PC-3 (cell line): Measurements from ENCODE around the gene FKBP1A. TPM values are rescaled to one million over a fixed set of nuclear protein-coding genes. Genes with fewer than 3 reads are reported as not detected.

Source experiments
- ATAC-seq: fragments of 200-7000 bp; cut with Tn5 transposase; 2 replicates; pipeline ENCODE4 v1.9.1; 2020; ENCODE audit warnings: mild to moderate bottlenecking, moderate library complexity
- BruUV-seq: library from RNA; stranded (reverse); fragments of 400-500 nt; replicated peaks from 2 replicates; lab custom pipeline; 2021; lab: Mats Ljungman, UMichigan
- CTCF ChIA-PET: fragments of 300-600 bp; sonication (Branson Sonifier 250); formaldehyde crosslinking; loops from one replicate; lab custom pipeline; 2022; ENCODE audit warnings: antibody characterized with exemption; lab: Charles Lee
- POLR2A ChIA-PET: fragments of 300-600 bp; sonication (Branson Sonifier 250); formaldehyde crosslinking; loops from one replicate; lab custom pipeline; 2022; ENCODE audit warnings: antibody characterized with exemption; ENCODE audit not compliant: unreplicated experiment; lab: Charles Lee
- DNase-seq: peaks from one replicate; pipeline ENCODE4 v3.0.0-alpha.2; 2015
- H2AFZ ChIP-seq: fragments of 300-600 bp; sonication (generic); 2 replicates; pipeline ENCODE4 v1.6.0; 2016; ENCODE audit warnings: antibody characterized with exemption, low read length
- H3F3A ChIP-seq: fragments of 300-600 bp; sonication (generic); one replicate; pipeline ENCODE4 v1.6.0; 2017; ENCODE audit warnings: antibody characterized with exemption, low read length, control low read depth, mild to moderate bottlenecking; ENCODE audit not compliant: unreplicated experiment
- H3K27ac ChIP-seq: fragments of 300-600 bp; sonication (generic); 2 replicates; pipeline ENCODE4 v1.5.1; 2016; ENCODE audit warnings: mild to moderate bottlenecking, low read length
- H3K27me3 ChIP-seq: fragments of 300-600 bp; sonication (generic); 2 replicates; pipeline ENCODE4 v1.6.1; 2016; ENCODE audit warnings: low read length, mixed read lengths
- H3K36me3 ChIP-seq: fragments of 300-600 bp; sonication (generic); 2 replicates; pipeline ENCODE4 v1.6.1; 2016; ENCODE audit warnings: low read depth, mixed run types, low read length, mixed read lengths
- H3K4me1 ChIP-seq: fragments of 300-600 bp; sonication (generic); 2 replicates; pipeline ENCODE4 v1.5.1; 2016; ENCODE audit warnings: low read length; ENCODE audit not compliant: insufficient read depth
- H3K4me2 ChIP-seq: fragments of 300-600 bp; sonication (generic); 2 replicates; pipeline ENCODE4 v1.6.0; 2016; ENCODE audit warnings: low read length
- H3K4me3 ChIP-seq: fragments of 300-600 bp; sonication (generic); 2 replicates; pipeline ENCODE4 v1.5.1; 2016; ENCODE audit warnings: mild to moderate bottlenecking, low read length, mixed read lengths
- H3K79me2 ChIP-seq: fragments of 300-600 bp; sonication (generic); 2 replicates; pipeline ENCODE4 v1.6.1; 2017; ENCODE audit warnings: low read length, mixed read lengths
- H3K9ac ChIP-seq: fragments of 300-600 bp; sonication (generic); 2 replicates; pipeline ENCODE4 v1.6.0; 2016; ENCODE audit warnings: mild to moderate bottlenecking, low read length
- H3K9me2 ChIP-seq: fragments of 300-600 bp; sonication (generic); replicated peaks from 2 replicates; pipeline ENCODE4 v1.6.1; 2016; ENCODE audit warnings: mixed run types, low read length, mixed read lengths
- H3K9me3 ChIP-seq: fragments of 300-600 bp; sonication (generic); 2 replicates; pipeline ENCODE4 v1.6.1; 2016; ENCODE audit warnings: low read length, mixed read lengths
- H4K20me1 ChIP-seq: fragments of 300-600 bp; sonication (generic); 2 replicates; pipeline ENCODE4 v1.6.1; 2016; ENCODE audit warnings: low read length, mixed read lengths
- CTCF ChIP-seq: fragments of 300-600 bp; sonication (generic); conservative IDR thresholded peaks from 2 replicates; pipeline ENCODE4 v1.5.1; 2017; ENCODE audit warnings: antibody characterized with exemption, low read depth, mild to moderate bottlenecking, low read length
- EZH2 ChIP-seq: fragments of 300-600 bp; sonication (generic); IDR thresholded peaks from one replicate; pipeline ENCODE4 v1.6.1; 2017; ENCODE audit warnings: antibody characterized with exemption, mild to moderate bottlenecking, low read length; ENCODE audit not compliant: unreplicated experiment
- EZH2phosphoT487 ChIP-seq: fragments of 300-600 bp; sonication (generic); IDR thresholded peaks from 2 replicates; pipeline ENCODE4 v1.6.1; 2018; ENCODE audit warnings: mild to moderate bottlenecking, antibody characterized with exemption, low read length, borderline replicate concordance
- intact Hi-C: fragments of 100-400 bp; cut with micrococcal nuclease; formaldehyde crosslinking; loops from 2 replicates; pipeline ENCODE4 v1.9.0; 2023
- total RNA-seq: library from RNA; depleted of rRNA; stranded (reverse); fragments of >200 nt; gene quantifications from 2 replicates; pipeline ENCODE4 v1.2.3, GENCODE V29; 2014

The FKBP1A gene
- total RNA-seq, 1 experiment from 2014 or later, result 178 TPM

- intact Hi-C loops, result loop anchor here (1.0 to 2.0 kb wide), 2 partner anchors 8 to 69 kb away; no protein-coding TSS in a partner anchor
- CTCF ChIA-PET, result interaction anchor here (0.6 kb wide), 3 partner anchors 22 to 598 kb away, joined by 5 to 18 read pairs (median 7); no protein-coding TSS in a partner anchor
- peak; percentile 63 for DNase-seq
- H3K4me2 ChIP-seq, result peak overlapping the region; percentile 96
- H3K27ac ChIP-seq, result peak overlapping the region; percentile 28
- H3K27me3 ChIP-seq, result no peaks in the 10 kb centered on the region
- TSS peak; percentile 81 for BruUV-seq
- peaks cover 66% of the 10 kb centered on the region for H3K79me2 ChIP-seq
- ATAC-seq, result peak; percentile 7
- no peaks in the 10 kb centered on the region for H3K9me3 ChIP-seq
- peaks cover 69% of the 10 kb centered on the region for H3K4me1 ChIP-seq
- peaks cover 22% of the 10 kb centered on the region for H3K36me3 ChIP-seq
- H3K9ac ChIP-seq, result peak overlapping the region; percentile 86
- H4K20me1 ChIP-seq, result peaks cover 52% of the 10 kb centered on the region
- POLR2A ChIA-PET, result interaction anchor here (0.6 to 1.0 kb wide), 3 partner anchors 10 to 43 kb away, joined by 4 to 20 read pairs (median 6); no protein-coding TSS in a partner anchor
- no peak overlapping the region for H2AFZ ChIP-seq
- H3F3A ChIP-seq, result no peaks in the 10 kb centered on the region
- H3K9me2 ChIP-seq, result no peaks in the 10 kb centered on the region
- peak overlapping the region; percentile 79 for H3K4me3 ChIP-seq
- no peak for TF ChIP-seq CTCF
- TF ChIP-seq EZH2, result no peak
- TF ChIP-seq EZH2phosphoT487, result no peak
These were observed 1.0 kb downstream of the FKBP1A start for GRCh38 chr20:1391640-1392442.

GRCh38 chr20:1390581-1391403 is 2.1 kb downstream of the FKBP1A start:
- peak; percentile 4; the same call in 1 of the 2 replicates for ATAC-seq
- intact Hi-C loops, result no loop called here
- peaks cover 63% of the 10 kb centered on the region for H4K20me1 ChIP-seq
- H3K79me2 ChIP-seq, result peaks cover 76% of the 10 kb centered on the region
- H3K4me1 ChIP-seq, result peaks cover 59% of the 10 kb centered on the region
- peaks cover 22% of the 10 kb centered on the region for H3K36me3 ChIP-seq
- H3K4me3 ChIP-seq, result peak overlapping the region; percentile 79
- no TSS peak for BruUV-seq
- H3K9ac ChIP-seq, result peak overlapping the region; percentile 86
- H3F3A ChIP-seq, result no peaks in the 10 kb centered on the region
- H3K27me3 ChIP-seq, result no peaks in the 10 kb centered on the region
- no peaks in the 10 kb centered on the region for H3K9me2 ChIP-seq
- H2AFZ ChIP-seq, result no peak overlapping the region
- no peak for TF ChIP-seq EZH2
- TF ChIP-seq CTCF, result no peak
- TF ChIP-seq EZH2phosphoT487, result no peak
- no peak for DNase-seq
- H3K4me2 ChIP-seq, result peak overlapping the region; percentile 96
- POLR2A ChIA-PET, result interaction anchor here (0.6 to 1.0 kb wide), 3 partner anchors 9 to 44 kb away, joined by 4 to 20 read pairs (median 6); no protein-coding TSS in a partner anchor
- CTCF ChIA-PET, result no interaction called here
- no peaks in the 10 kb centered on the region for H3K9me3 ChIP-seq
- H3K27ac ChIP-seq, result peak overlapping the region; percentile 28
